Prostate gland (tissue), 2 donors: ENCODE data around the gene SLAIN1. TPM values are rescaled to one million over a fixed set of nuclear protein-coding genes. Genes with fewer than 3 reads are reported as not detected.

ENCODE experiments used
- DNase-seq: peaks from one replicate; pipeline ENCODE4 v3.0.0-alpha.2; 2019; ENCODE audit warnings: low spot score
- H3K27ac ChIP-seq, 2 donors: fragments of 200-600 bp; sonication (generic); 2 replicates each; pipeline ENCODE4 v1.5.1; 2017 to 2019
- H3K27me3 ChIP-seq: fragments of 200-600 bp; sonication (generic); replicated peaks from 2 replicates; pipeline ENCODE4 v1.5.1; 2019; ENCODE audit not compliant: insufficient read depth
- H3K36me3 ChIP-seq, 2 donors: fragments of 200-600 bp; sonication (generic); 1 replicate in 1 of 2; 2 replicates in 1 of 2; pipeline versions ENCODE4 v1.5.1 to v1.8.1; 2017 to 2019
- H3K4me1 ChIP-seq: fragments of 200-600 bp; sonication (generic); replicated peaks from 2 replicates; pipeline ENCODE4 v1.5.1; 2019
- H3K4me3 ChIP-seq, 2 donors: fragments of 200-600 bp; sonication (generic); 2 replicates each; pipeline ENCODE4 v1.5.1; 2017 to 2019
- H3K9me3 ChIP-seq: fragments of 200-600 bp; sonication (generic); 2 replicates; pipeline ENCODE4 v1.5.1; 2017
- CTCF ChIP-seq, 4 experiments: fragments of 200-600 bp in 2 of 4; fragments of 450-650 bp in 2 of 4; sonication (generic) in 2 of 4; IDR thresholded peaks; 1 replicate in 3 of 4; 2 replicates in 1 of 4; pipeline ENCODE4 v1.5.1; 2016 to 2019; ENCODE audit warnings: antibody characterized with exemption in 4 of 4, mild to moderate bottlenecking in 2 of 4, moderate library complexity in 2 of 4
- POLR2A ChIP-seq: fragments of 450-650 bp; IDR thresholded peaks from one replicate; pipeline ENCODE4 v1.6.1; 2016; ENCODE audit warnings: antibody characterized with exemption, mild to moderate bottlenecking
- POLR2AphosphoS5 ChIP-seq: sonication (generic); formaldehyde crosslinking; IDR thresholded peaks from one replicate; pipeline ENCODE4 v1.6.1; 2017; ENCODE audit warnings: antibody characterized with exemption
- WGBS: methylation state at CpG from one replicate; pipeline ENCODE4 v1.1.5; 2018; 5-methylcytosine and 5-hydroxymethylcytosine counted together
- intact Hi-C: fragments of 100-400 bp; cut with DNase I; formaldehyde crosslinking; loops from one replicate; pipeline ENCODE4 v1.14.2; 2022
- total RNA-seq, 2 donors: library from RNA; depleted of rRNA; stranded (reverse); fragments of >200 nt; gene quantifications; one replicate each; pipeline ENCODE4 v1.1.0, GENCODE V29; 2016

SLAIN1 gene
- total RNA-seq, 2 donors from 2014 or later: 9.6 to 132 TPM

- DNase-seq: no peak
- no peaks in the 10 kb centered on the region for H3K27me3 ChIP-seq
- no peaks in the 10 kb centered on the region for H3K4me1 ChIP-seq
- H3K4me3 ChIP-seq: no peak overlapping the region
- TF ChIP-seq CTCF (IDR thresholded peaks at IDR 0.05) (no peak), POLR2AphosphoS5 (no peak), POLR2A (no peak)
- H3K9me3 ChIP-seq: no peaks in the 10 kb centered on the region
- no peak overlapping the region for H3K27ac ChIP-seq
- intact Hi-C loops: no loop called here
- 97% methylated on average over 6 of the region's 6 CpGs for WGBS
- no peaks in the 10 kb centered on the region for H3K36me3 ChIP-seq
These were observed 26.6 kb downstream of the SLAIN1 start for GRCh38 chr13:77724092-77724491.

GRCh38 chr13:77725071-77725470 lies 27.6 kb downstream of the SLAIN1 start:
- H3K27ac ChIP-seq: no peak overlapping the region
- no peaks in the 10 kb centered on the region for H3K4me1 ChIP-seq
- no peak overlapping the region for H3K4me3 ChIP-seq
- H3K36me3 ChIP-seq: no peaks in the 10 kb centered on the region
- no peaks in the 10 kb centered on the region for H3K27me3 ChIP-seq
- no peaks in the 10 kb centered on the region for H3K9me3 ChIP-seq
- 65% methylated on average over 1 of the region's 1 CpG for WGBS
- TF ChIP-seq CTCF (IDR thresholded peaks at IDR 0.05): no peak
- TF ChIP-seq POLR2AphosphoS5: no peak
- no peak for TF ChIP-seq POLR2A
- DNase-seq: no peak
- intact Hi-C loops: no loop called here

GRCh38 chr13:77728265-77729125 lies 31.0 kb downstream of the SLAIN1 start:
- Histone ChIP-seq H3K9me3 (no peaks in the 10 kb centered on the region), H3K4me1 (no peaks in the 10 kb centered on the region), H3K27ac (no peak overlapping the region), H3K36me3 (no peaks in the 10 kb centered on the region), H3K4me3 (no peak overlapping the region), H3K27me3 (no peaks in the 10 kb centered on the region)
- DNase-seq: no peak
- intact Hi-C loops: no loop called here
- 55% methylated on average over 5 of the region's 5 CpGs for WGBS
- TF ChIP-seq POLR2A (no peak), CTCF (IDR thresholded peaks at IDR 0.05) (no peak), POLR2AphosphoS5 (no peak)

GRCh38 chr13:77729502-77730221 lies 32.2 kb downstream of the SLAIN1 start:
- Histone ChIP-seq H3K27ac (no peak overlapping the region), H3K4me3 (no peak overlapping the region), H3K4me1 (no peaks in the 10 kb centered on the region), H3K27me3 (no peaks in the 10 kb centered on the region), H3K9me3 (no peaks in the 10 kb centered on the region), H3K36me3 (no peaks in the 10 kb centered on the region)
- DNase-seq: no peak
- intact Hi-C loops: no loop called here
- no peak for TF ChIP-seq CTCF (IDR thresholded peaks at IDR 0.05)
- TF ChIP-seq POLR2AphosphoS5: no peak
- no peak for TF ChIP-seq POLR2A
- WGBS: 79% methylated on average over 8 of the region's 8 CpGs
